ENCODE measurements around the gene RBM20.

Gene RBM20

GRCh38 chr10:110698340-110698739, 54.2 kb downstream of the RBM20 start:
- DNase-seq (ENCODE audit: extremely low read depth, low read depth), result no peak
- no peak overlapping the region for H3K4me3 ChIP-seq (replicated peaks; ENCODE audit: low read depth, low read length)
- no peak for TF ChIP-seq CTCF (IDR thresholded peaks at IDR 0.05; ENCODE audit: low read depth, low read length, missing control alignments)

DNA sequence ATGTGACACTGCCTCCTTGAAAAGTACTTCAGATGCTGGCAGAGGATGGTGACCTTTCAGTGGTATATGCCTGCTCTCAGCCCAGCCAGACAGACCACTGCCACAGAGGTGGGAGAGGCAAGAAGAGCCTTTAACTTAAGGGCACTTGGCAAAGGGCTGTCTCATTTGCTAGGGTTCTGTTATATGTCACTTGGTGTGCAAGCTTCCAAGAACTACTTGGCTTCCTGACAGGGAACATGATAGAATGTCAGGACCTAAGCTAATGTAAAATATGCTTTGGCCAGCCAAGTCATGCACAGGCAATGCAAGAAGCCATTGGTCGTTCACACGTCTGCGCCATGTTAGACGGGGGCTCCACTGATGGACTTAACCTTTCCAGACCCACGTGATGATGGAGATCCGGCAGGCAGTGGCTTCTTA, 54.7 kb downstream of the RBM20 start:
- no peak overlapping the region for H3K4me3 ChIP-seq (replicated peaks; ENCODE audit: low read depth, low read length)
- TF ChIP-seq CTCF (IDR thresholded peaks at IDR 0.05; ENCODE audit: low read depth, low read length, missing control alignments), result no peak

DNA sequence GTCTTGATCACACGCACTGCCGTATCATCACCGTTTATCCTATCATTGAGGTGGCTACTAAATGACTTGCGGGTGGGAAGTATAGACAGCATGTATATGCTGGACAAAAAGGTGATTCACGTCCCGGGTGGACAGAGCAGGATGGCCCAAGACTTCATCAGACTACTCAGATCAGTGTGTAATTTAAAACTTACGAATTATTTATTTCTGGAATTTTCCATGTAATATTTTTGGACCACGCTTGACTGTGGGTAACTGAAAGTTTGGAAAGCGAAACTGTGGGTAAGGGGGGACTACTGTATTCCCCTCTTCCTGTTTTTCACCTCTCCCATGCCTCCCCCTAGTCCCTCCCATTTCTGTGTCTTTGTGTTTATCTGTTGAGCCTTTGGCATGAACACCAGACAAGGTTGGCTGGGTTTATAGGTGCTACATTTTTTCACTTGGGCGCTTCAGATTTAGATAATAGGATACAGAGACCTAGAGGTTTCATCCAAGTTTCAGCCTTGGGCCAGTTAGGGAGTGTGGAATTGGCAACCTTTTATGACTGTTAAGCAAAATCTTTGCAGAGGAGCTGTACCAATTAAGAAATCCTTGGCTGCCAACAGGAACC, 55.8 kb downstream of the RBM20 start:
- DNase-seq (ENCODE audit: extremely low read depth, low read depth), result no peak
- H3K4me3 ChIP-seq (replicated peaks; ENCODE audit: low read depth, low read length), result no peak overlapping the region
- TF ChIP-seq CTCF (IDR thresholded peaks at IDR 0.05; ENCODE audit: low read depth, low read length, missing control alignments), result no peak

More for the DNA sequence above, 54.7 kb downstream of the RBM20 start:
- DNase-seq (ENCODE audit: extremely low read depth, low read depth), result no peak

- no peak for DNase-seq (ENCODE audit: extremely low read depth, low read depth)
- no peak for TF ChIP-seq CTCF (IDR thresholded peaks at IDR 0.05; ENCODE audit: low read depth, low read length, missing control alignments)
- H3K4me3 ChIP-seq (replicated peaks; ENCODE audit: low read depth, low read length), result no peak overlapping the region
These were observed 56.9 kb downstream of the RBM20 start for GRCh38 chr10:110700947-110701616.

- TF ChIP-seq CTCF (IDR thresholded peaks at IDR 0.05; ENCODE audit: low read depth, low read length, missing control alignments), result no peak
- DNase-seq (ENCODE audit: extremely low read depth, low read depth), result no peak
- no peak overlapping the region for H3K4me3 ChIP-seq (replicated peaks; ENCODE audit: low read depth, low read length)
These were observed 57.5 kb downstream of the RBM20 start for GRCh38 chr10:110701617-110701971.

DNA sequence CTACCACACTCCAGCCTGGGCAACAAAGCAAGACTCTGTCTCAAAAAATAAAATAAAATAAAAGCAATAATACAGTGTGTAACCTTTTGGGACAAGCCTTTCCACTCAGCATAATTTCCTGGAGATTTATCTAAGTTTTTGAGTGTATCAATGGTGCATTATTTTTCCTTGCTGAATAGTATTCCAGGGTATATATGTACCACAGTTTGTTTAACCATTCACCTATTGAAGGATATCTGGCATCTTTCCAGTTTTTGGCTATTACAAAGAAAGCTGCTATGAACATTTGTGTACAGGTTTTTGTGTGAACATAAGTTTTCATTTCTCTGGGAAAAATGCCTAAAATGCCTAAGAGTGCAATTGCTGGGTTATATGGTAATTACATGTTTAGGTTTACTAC, 59.9 kb downstream of the RBM20 start:
- no peak for DNase-seq (ENCODE audit: extremely low read depth, low read depth)
- no peak overlapping the region for H3K4me3 ChIP-seq (replicated peaks; ENCODE audit: low read depth, low read length)
- no peak for TF ChIP-seq CTCF (IDR thresholded peaks at IDR 0.05; ENCODE audit: low read depth, low read length, missing control alignments)
